HepG2 (cell line): ENCODE results near the gene POLR1E. TPM values are rescaled to one million over a fixed set of nuclear protein-coding genes. Genes with fewer than 3 reads are reported as not detected.

Source experiments
- ARHGAP35 ChIP-seq: sonication (generic); formaldehyde crosslinking; IDR thresholded peaks from 2 replicates; pipeline ENCODE4 v1.9.0; 2022; ENCODE audit warnings: mild to moderate bottlenecking, inconsistent platforms, moderate library complexity, missing genetic modification reagents, borderline replicate concordance
- ATF5 ChIP-seq: sonication (generic); formaldehyde crosslinking; IDR thresholded peaks from 2 replicates; pipeline ENCODE4 v1.4.0; 2020; ENCODE audit warnings: mild to moderate bottlenecking, low read depth, missing genetic modification reagents
- BCL3 ChIP-seq: sonication (generic); formaldehyde crosslinking; IDR thresholded peaks from 2 replicates; pipeline ENCODE4 v1.5.1; 2020; ENCODE audit warnings: mild to moderate bottlenecking, missing genetic modification reagents, moderate library complexity
- CCDC6 ChIP-seq: sonication (generic); formaldehyde crosslinking; IDR thresholded peaks from 2 replicates; pipeline ENCODE4 v1.8.1; 2022; ENCODE audit warnings: mild to moderate bottlenecking, missing genetic modification reagents, moderate library complexity
- ELK4 ChIP-seq: sonication (generic); formaldehyde crosslinking; IDR thresholded peaks from 2 replicates; pipeline ENCODE4 v1.9.0; 2021; ENCODE audit warnings: missing genetic modification reagents, borderline replicate concordance
- ETV5 ChIP-seq: IDR thresholded peaks from 2 replicates; pipeline ENCODE4 v1.6.1; 2018; ENCODE audit warnings: missing biosample characterization, missing genetic modification reagents, inconsistent platforms, borderline replicate concordance
- FOXK1 ChIP-seq: sonication (generic); formaldehyde crosslinking; IDR thresholded peaks from 2 replicates; pipeline ENCODE4 v1.4.0; 2020; ENCODE audit warnings: low read depth, missing genetic modification reagents, borderline replicate concordance
- HNF1B ChIP-seq: sonication (generic); formaldehyde crosslinking; IDR thresholded peaks from 2 replicates; pipeline ENCODE4 v1.5.1; 2020; ENCODE audit warnings: mild to moderate bottlenecking, moderate library complexity, missing genetic modification reagents
- MAZ ChIP-seq, 2 experiments: sonication (generic) in 1 of 2; formaldehyde crosslinking in 1 of 2; IDR thresholded peaks; 2 replicates each; pipeline versions ENCODE4 v1.5.0 to v1.6.1; 2012 to 2020; ENCODE audit warnings: low read depth in 2 of 2, mild to moderate bottlenecking in 2 of 2, borderline replicate concordance in 1 of 2, improper control_type of control experiment in 1 of 2, low read length in 1 of 2, missing genetic modification reagents in 1 of 2, moderate library complexity in 1 of 2
- MBNL3 ChIP-seq: fragments of 250-450 bp; sonication (Bioruptor Pico); conservative IDR thresholded peaks from 2 replicates; pipeline ENCODE4 v1.8.0; 2022; ENCODE audit warnings: mild to moderate bottlenecking, inconsistent platforms
- MXI1 ChIP-seq: IDR thresholded peaks from 3 replicates; pipeline ENCODE4 v1.6.1; 2012; ENCODE audit warnings: low read depth, low read length, inconsistent platforms, borderline replicate concordance
- RBM39 ChIP-seq: fragments of 200-400 bp; formaldehyde crosslinking; IDR thresholded peaks from one replicate; pipeline ENCODE4 v1.6.1; 2018; ENCODE audit warnings: antibody characterized with exemption, mild to moderate bottlenecking, low read depth, low read length; ENCODE audit not compliant: poor library complexity, severe bottlenecking
- RFX5 ChIP-seq: IDR thresholded peaks from 2 replicates; pipeline ENCODE4 v1.6.1; 2011; ENCODE audit warnings: low read depth, low read length, improper control_type of control experiment
- SIX1 ChIP-seq: sonication (generic); formaldehyde crosslinking; IDR thresholded peaks from 2 replicates; pipeline ENCODE4 v1.4.0; 2020; ENCODE audit warnings: missing genetic modification reagents, borderline replicate concordance
- SOX6 ChIP-seq, 2 experiments: fragments of 450-650 bp in 1 of 2; sonication (generic) in 1 of 2; formaldehyde crosslinking in 1 of 2; IDR thresholded peaks; 2 replicates each; pipeline versions ENCODE4 v1.4.0 to v1.6.1; 2017 to 2020; ENCODE audit warnings: antibody characterized with exemption in 1 of 2, mild to moderate bottlenecking in 1 of 2, missing genetic modification reagents in 1 of 2
- ZNF598 ChIP-seq: sonication (generic); formaldehyde crosslinking; IDR thresholded peaks from 2 replicates; pipeline ENCODE4 v1.5.1; 2020; ENCODE audit warnings: mild to moderate bottlenecking, missing genetic modification reagents, borderline replicate concordance
- ZNF607 ChIP-seq: sonication (generic); formaldehyde crosslinking; IDR thresholded peaks from 2 replicates; pipeline ENCODE4 v1.5.1; 2020; ENCODE audit warnings: missing genetic modification reagents, mild to moderate bottlenecking, borderline replicate concordance
- ZNF7 ChIP-seq: IDR thresholded peaks from 2 replicates; pipeline ENCODE4 v1.6.1; 2016; ENCODE audit warnings: missing biosample characterization, missing genetic modification reagents
- ZNF75D ChIP-seq: sonication (generic); formaldehyde crosslinking; IDR thresholded peaks from 2 replicates; pipeline ENCODE4 v1.8.1; 2023; ENCODE audit warnings: missing genetic modification reagents, mild to moderate bottlenecking, borderline replicate concordance
- ZNF879 ChIP-seq: sonication (generic); formaldehyde crosslinking; IDR thresholded peaks from 2 replicates; pipeline ENCODE4 v1.8.1; 2023; ENCODE audit warnings: missing genetic modification reagents
- ZSCAN20 ChIP-seq: sonication (generic); formaldehyde crosslinking; IDR thresholded peaks from 2 replicates; pipeline ENCODE4 v1.4.0; 2020; ENCODE audit warnings: missing genetic modification reagents, mild to moderate bottlenecking, borderline replicate concordance
- ZSCAN9 ChIP-seq: IDR thresholded peaks from 2 replicates; pipeline ENCODE4 v1.6.1; 2016; ENCODE audit warnings: borderline replicate concordance
- polyA plus RNA-seq, 8 experiments: library from polyadenylated mRNA; depleted of rRNA in 3 of 8; stranded (reverse) in 7 of 8; unstranded in 1 of 8; fragments of >200 nt; fragmentation: Illumina TruSeq in 4 of 8; extraction: Trizol in 4 of 8; gene quantifications; 2 replicates each; pipeline versions ENCODE4 v1.2.1 to v1.2.3, GENCODE V29; 2011 to 2016; ENCODE audit warnings: low read depth in 4 of 8, missing spikeins in 1 of 8, mixed read lengths in 1 of 8; ENCODE audit not compliant: insufficient read depth in 1 of 8
- total RNA-seq, 5 experiments: library from RNA; depleted of rRNA; stranded (reverse); fragments of >200 nt; fragmentation: Illumina TruSeq; extraction: Trizol; gene quantifications; 2 replicates each; pipeline ENCODE4 v1.2.3, GENCODE V29; 2016; ENCODE audit warnings: low read depth in 1 of 5

POLR1E gene
- total and polyA plus RNA-seq, 2 of the 13 experiments (the other 11 are each of a cell fraction or from before 2014, with no cell fraction given): 23.0 to 37.8 TPM

GRCh38 chr9:37485389-37486255 lies at the start of gene POLR1E (continued):
- TF ChIP-seq RBM39: peak; percentile 84
- peak; percentile 32; the same call in 1 of the 2 replicates for TF ChIP-seq ZNF598
- no peak for TF ChIP-seq ELK4 (CRISPR knock-in tag)
- no peak for TF ChIP-seq SIX1 (CRISPR knock-in tag)
- TF ChIP-seq MBNL3 (CRISPR knock-in tag): no peak
- TF ChIP-seq MXI1: peak; percentile 94; the same call in 2 of the 3 replicates
- 0 out of 2 replicates have a peak, but pooled peaks have one; percentile 8 for TF ChIP-seq ZNF607 (CRISPR knock-in tag)
- peak; percentile 70; the same call in 1 of the 2 replicates for TF ChIP-seq BCL3
- no peak for TF ChIP-seq ZNF75D (CRISPR knock-in tag)
- no peak for TF ChIP-seq MAZ (IDR thresholded peaks at IDR 0.05; ENCODE audit: borderline replicate concordance, low read depth, low read length)
- TF ChIP-seq MAZ (CRISPR knock-in tag; IDR thresholded peaks at IDR 0.05; ENCODE audit: low read depth): no peak
- TF ChIP-seq SOX6 (IDR thresholded peaks at IDR 0.05): no peak
- peak; percentile 34; the same call in 1 of the 2 replicates for TF ChIP-seq SOX6 (CRISPR knock-in tag; IDR thresholded peaks at IDR 0.05)
- TF ChIP-seq ARHGAP35 (CRISPR knock-in tag): no peak
- peak; percentile 56; the same call in 1 of the 2 replicates for TF ChIP-seq HNF1B (CRISPR knock-in tag)
- no peak; the same call in 1 of the 2 replicates for TF ChIP-seq CCDC6 (CRISPR knock-in tag)
- TF ChIP-seq ETV5: peak; percentile 78; the same call in 1 of the 2 replicates
- no peak for TF ChIP-seq ZNF7
- TF ChIP-seq ATF5: 0 out of 2 replicates have a peak, but pooled peaks have one; percentile 79
- TF ChIP-seq FOXK1: peak; percentile 15; the same call in 1 of the 2 replicates
- TF ChIP-seq ZSCAN20: 0 out of 2 replicates have a peak, but pooled peaks have one; percentile 34
- 0 out of 2 replicates have a peak, but pooled peaks have one; percentile 16 for TF ChIP-seq RFX5
- TF ChIP-seq ZNF879: 0 out of 2 replicates have a peak, but pooled peaks have one; percentile 46
- TF ChIP-seq ZSCAN9 (CRISPR knock-in tag): peak; percentile 12
